ENCODE data around the gene ZMYM5. TPM values are rescaled to one million over a fixed set of nuclear protein-coding genes. Genes with fewer than 3 reads are reported as not detected.
"Not testable (repeated sequence)": the region's sequence is repeated elsewhere in the genome, so short reads cannot be mapped to it uniquely, and the experiment has no call there.

Gene ZMYM5
- total RNA-seq, 1 experiment from 2014 or later, result 14.4 TPM

DNA sequence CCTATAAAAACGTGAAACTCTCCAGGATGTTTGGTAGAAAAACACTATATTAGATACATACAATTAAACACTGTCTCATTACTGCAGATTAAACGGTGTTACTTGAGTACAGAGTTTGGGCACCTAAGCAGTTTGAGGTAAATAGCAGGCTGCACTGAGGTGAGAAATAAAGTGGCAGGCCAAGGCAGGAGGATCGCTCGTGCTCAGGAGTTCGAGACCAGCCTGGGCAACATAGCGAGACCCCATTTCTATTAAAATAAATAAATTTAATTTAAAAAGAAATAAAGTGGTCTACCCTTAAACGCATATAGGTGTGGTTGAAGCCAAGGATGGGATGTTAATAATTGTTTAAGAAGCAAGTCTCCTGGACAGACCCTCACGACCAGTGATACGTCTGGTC is 81.9 kb downstream of the ZMYM5 start:
- Mint-ChIP-seq H3K36me3 (ENCODE audit: insufficient read depth, unreplicated experiment) (peaks cover 12% of the 10 kb centered on the region), H3K27ac (ENCODE audit: low read depth, unreplicated experiment) (peak overlapping the region; percentile 87), H3K27me3 (ENCODE audit: insufficient read depth, unreplicated experiment) (no peaks in the 10 kb centered on the region), H3K4me3 (ENCODE audit: unreplicated experiment) (peak overlapping the region; percentile 89), H3K9me3 (ENCODE audit: unreplicated experiment) (no peaks in the 10 kb centered on the region), H3K4me1 (ENCODE audit: insufficient read depth, unreplicated experiment) (peaks cover 13% of the 10 kb centered on the region)
- CTCF ChIA-PET, result interaction anchor here (0.6 to 1.1 kb wide), 4 partner anchors 14 to 180 kb away, joined by 3 to 4 read pairs (median 4); no protein-coding TSS in a partner anchor
- TF ChIP-seq, protein P1, sequence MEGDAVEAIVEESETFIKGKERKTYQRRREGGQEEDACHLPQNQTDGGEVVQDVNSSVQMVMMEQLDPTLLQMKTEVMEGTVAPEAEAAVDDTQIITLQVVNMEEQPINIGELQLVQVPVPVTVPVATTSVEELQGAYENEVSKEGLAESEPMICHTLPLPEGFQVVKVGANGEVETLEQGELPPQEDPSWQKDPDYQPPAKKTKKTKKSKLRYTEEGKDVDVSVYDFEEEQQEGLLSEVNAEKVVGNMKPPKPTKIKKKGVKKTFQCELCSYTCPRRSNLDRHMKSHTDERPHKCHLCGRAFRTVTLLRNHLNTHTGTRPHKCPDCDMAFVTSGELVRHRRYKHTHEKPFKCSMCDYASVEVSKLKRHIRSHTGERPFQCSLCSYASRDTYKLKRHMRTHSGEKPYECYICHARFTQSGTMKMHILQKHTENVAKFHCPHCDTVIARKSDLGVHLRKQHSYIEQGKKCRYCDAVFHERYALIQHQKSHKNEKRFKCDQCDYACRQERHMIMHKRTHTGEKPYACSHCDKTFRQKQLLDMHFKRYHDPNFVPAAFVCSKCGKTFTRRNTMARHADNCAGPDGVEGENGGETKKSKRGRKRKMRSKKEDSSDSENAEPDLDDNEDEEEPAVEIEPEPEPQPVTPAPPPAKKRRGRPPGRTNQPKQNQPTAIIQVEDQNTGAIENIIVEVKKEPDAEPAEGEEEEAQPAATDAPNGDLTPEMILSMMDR (IDR thresholded peaks at IDR 0.05; ENCODE audit: unreplicated experiment), result no peak
- intact Hi-C loops (cut with micrococcal nuclease), result no loop called here
- POLR2A ChIA-PET, result interaction anchor here (0.6 to 3.0 kb wide), 10 partner anchors 9 to 204 kb away, joined by 3 to 10 read pairs (median 6); partner anchors contain the start of genes MPHOSPH8 and ZMYM5
- BruUV-seq (replicated peaks), result no TSS peak
- no peak for DNase-seq (ENCODE audit: unreplicated experiment)

DNA sequence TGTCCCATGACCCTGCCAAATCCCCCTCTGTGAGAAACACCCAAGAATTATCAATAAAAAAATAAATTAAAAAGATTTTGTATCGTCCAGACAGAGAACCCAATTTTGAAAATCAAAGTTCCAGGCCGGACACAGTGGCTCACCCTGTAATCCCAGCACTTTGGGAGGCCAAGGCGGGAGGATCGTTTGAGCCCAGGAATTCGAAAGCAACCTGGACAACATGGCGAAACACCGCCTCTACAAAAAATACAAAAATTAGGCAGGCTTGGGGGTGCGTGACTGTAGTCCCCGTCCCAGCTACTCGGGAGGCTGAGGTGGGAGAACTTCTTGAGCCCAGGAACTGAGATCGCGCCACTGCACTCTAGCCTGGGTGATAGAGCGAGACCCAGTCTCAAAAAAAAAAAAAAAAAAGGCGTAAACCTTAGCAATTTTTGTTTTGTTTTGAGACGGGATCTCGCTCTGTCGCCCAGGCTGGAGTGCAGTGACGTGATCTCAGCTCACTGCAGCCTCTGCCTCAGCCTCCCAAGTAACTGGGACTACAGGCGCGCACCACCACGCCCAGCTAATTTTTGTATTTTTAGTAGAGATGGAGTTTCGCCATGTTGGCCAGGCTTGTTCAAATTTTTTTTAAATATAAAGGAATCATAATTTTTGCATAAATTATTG is 82.6 kb downstream of the ZMYM5 start:
- H3K4me3 Mint-ChIP-seq (ENCODE audit: unreplicated experiment), result peak overlapping the region; percentile 89
- DNase-seq (ENCODE audit: unreplicated experiment); H3K27ac Mint-ChIP-seq (ENCODE audit: low read depth, unreplicated experiment); BruUV-seq (replicated peaks); H3K9me3 Mint-ChIP-seq (ENCODE audit: unreplicated experiment); H3K27me3 Mint-ChIP-seq (ENCODE audit: insufficient read depth, unreplicated experiment); intact Hi-C loops (cut with micrococcal nuclease): not testable (repeated sequence)
- peaks cover 18% of the 10 kb centered on the region for H3K36me3 Mint-ChIP-seq (ENCODE audit: insufficient read depth, unreplicated experiment)
- CTCF ChIA-PET, result interaction anchor here (0.6 to 1.1 kb wide), 3 partner anchors 13 to 180 kb away, joined by 3 to 4 read pairs (median 4); no protein-coding TSS in a partner anchor
- POLR2A ChIA-PET, result interaction anchor here (0.9 to 3.0 kb wide), 6 partner anchors 9 to 179 kb away, joined by 5 to 9 read pairs (median 8); partner anchors contain the start of genes MPHOSPH8 and ZMYM5
- H3K4me1 Mint-ChIP-seq (ENCODE audit: insufficient read depth, unreplicated experiment), result peaks cover 16% of the 10 kb centered on the region

Other genes with a start within 250 kb of the ZMYM5 start
- 31.9 and 32.4 TPM in 2 replicates for gene MPHOSPH8, start 230.0 kb downstream of the ZMYM5 start, total RNA-seq (2022)
- gene PSPC1, start 80.7 kb downstream of the ZMYM5 start, total RNA-seq (2022), result 43.6 and 43.9 TPM in 2 replicates
- gene ZMYM2, start 95.1 kb upstream of the ZMYM5 start, total RNA-seq (2022), result 62.2 and 63.2 TPM in 2 replicates